Nephron progenitor cell (in vitro differentiated cells): Measurements from ENCODE around the gene PMM2.
"Not testable (repeated sequence)": the region's sequence is repeated elsewhere in the genome, so short reads cannot be mapped to it uniquely, and the experiment has no call there.

Experiments
- DNase-seq: peaks from one replicate; pipeline ENCODE4 v3.0.0; 2021
- H3K27ac Mint-ChIP-seq: 2 replicates; pipeline ENCODE4 v1.8.0; 2021; ENCODE audit warnings: mild to moderate bottlenecking, moderate library complexity, mixed read lengths
- H3K27me3 Mint-ChIP-seq: 2 replicates; pipeline ENCODE4 v1.8.0; 2021; ENCODE audit warnings: mild to moderate bottlenecking, low read depth, mixed read lengths; ENCODE audit not compliant: poor library complexity
- H3K36me3 Mint-ChIP-seq: 2 replicates; pipeline ENCODE4 v1.8.0; 2021; ENCODE audit warnings: low read depth, mixed read lengths
- H3K4me1 Mint-ChIP-seq: 2 replicates; pipeline ENCODE4 v1.8.0; 2021; ENCODE audit warnings: mixed read lengths
- H3K4me3 Mint-ChIP-seq: 2 replicates; pipeline ENCODE4 v1.8.0; 2021; ENCODE audit warnings: mild to moderate bottlenecking, moderate library complexity, mixed read lengths
- H3K9me3 Mint-ChIP-seq: 2 replicates; pipeline ENCODE4 v1.8.0; 2021; ENCODE audit warnings: mild to moderate bottlenecking, moderate library complexity, mixed read lengths
- CTCF ChIP-seq: fragments of 200-600 bp; sonication (generic); IDR thresholded peaks from 2 replicates; pipeline ENCODE4 v1.5.0; 2021; ENCODE audit warnings: antibody characterized with exemption

The PMM2 gene

DNA sequence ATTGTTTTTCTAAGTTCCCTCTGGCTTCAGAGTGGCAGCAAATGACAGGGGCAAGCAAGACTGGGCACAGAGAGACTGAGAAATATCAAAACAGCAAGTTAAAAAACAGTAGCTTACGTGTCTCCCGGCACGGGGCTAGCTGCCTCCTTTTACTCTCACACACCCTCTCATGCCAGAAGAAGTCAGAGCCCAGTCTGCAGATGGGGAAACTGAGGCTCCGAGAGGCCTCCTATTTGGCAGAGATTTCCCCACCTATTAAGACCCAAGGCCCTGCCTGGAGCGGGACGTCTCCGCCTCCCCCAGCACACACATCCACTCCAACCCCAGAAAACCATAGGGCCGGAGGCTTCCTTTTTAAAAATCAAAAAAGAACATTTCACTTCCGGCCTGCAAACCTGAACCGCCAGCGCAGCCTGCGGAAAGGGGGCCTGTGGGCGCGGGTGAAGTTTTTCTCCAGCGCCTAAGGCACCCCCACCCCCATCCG lies 70.3 kb downstream of the PMM2 start:
- no peaks in the 10 kb centered on the region for H3K9me3 Mint-ChIP-seq
- no peak for TF ChIP-seq CTCF
- H3K4me1 Mint-ChIP-seq, result peaks cover 59% of the 10 kb centered on the region
- H3K27me3 Mint-ChIP-seq, result peaks cover 3% of the 10 kb centered on the region
- H3K27ac Mint-ChIP-seq, result peak overlapping the region; percentile 58
- peak overlapping the region; percentile 93 for H3K4me3 Mint-ChIP-seq
- DNase-seq, result no peak
- no peaks in the 10 kb centered on the region for H3K36me3 Mint-ChIP-seq

DNA sequence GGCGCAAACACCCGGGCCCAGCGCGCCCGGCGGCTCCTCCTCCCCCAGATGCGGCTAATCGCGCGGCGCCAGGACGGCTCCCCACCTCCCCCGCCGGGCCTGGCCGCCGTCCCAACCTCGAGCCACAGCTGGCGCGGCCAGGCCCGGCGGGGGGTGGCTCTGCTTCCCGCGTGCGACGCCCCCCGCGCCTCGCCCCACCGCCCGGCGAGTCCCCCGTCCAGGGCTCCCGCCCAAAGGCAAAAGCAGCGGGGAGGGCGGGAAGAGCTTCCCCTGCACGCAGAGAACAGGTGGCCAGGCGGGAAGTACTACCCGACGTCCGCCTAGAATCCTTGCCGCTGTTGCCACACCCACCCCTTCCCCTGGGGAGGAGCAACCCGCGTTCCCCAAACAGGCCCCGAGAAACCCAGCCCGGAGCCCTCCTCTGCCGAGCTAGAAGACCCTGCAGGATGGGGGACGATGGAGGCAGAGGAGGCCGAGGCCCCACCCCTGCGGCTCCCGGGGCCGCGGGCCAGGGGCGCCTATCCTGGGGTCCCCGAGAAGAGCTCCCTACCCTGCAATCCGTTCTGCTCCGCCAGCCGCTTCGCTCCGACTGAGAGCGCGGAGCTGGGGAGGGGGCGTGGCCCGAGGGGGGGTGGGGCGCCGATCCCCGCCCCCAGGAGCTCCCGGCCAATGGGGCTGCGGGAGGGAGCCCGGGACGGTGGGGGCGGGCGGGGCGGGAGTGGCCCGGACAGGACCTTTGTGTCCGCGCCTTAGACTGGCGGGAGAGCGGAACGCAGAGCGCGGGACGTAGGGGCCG lies 71.0 kb downstream of the PMM2 start, which contains the start of gene CARHSP1:
Gene CARHSP1 (minus strand): TSS at position 591 of the 796 bp plus-strand sequence. CDS start 9,678 bp downstream, outside the sequence.
- TF ChIP-seq CTCF, result no peak

DNA sequence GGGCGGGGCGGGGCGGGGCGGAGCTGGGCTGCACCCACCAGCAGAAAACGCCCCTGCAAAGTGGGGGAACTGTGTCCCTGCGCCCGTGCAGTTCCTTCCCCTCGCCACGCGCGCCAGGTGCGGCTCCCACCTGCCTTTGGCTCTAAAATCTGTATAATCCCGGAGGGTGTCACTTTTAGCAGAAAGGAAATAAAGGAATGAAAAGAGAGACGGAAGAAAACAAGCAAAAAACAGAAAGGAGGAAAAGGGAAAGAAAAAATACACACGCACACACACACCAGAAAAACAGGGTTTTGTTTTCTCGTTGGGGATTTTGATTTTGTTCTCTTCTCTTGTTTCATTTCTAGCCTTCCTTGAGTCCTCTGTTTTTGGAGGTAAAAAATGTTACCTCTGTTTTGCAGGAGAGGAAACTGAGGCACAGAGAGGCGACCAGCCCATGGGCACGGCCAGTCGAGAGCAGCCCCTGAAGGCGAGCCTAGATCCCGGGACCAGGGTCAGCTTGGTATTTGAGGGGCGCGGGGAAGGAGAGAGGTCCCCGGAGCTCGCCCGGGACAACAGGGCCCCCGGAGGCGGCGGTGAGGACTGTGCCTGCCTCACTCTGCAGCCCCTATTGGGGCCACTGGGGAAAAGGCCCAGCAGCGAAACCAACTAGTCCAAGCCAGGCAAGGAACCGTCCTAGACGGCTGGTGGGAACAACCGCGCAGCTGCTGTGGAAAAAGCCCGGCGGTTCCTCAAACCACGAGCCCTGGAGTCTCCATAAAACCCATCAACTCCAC lies 71.8 kb downstream of the PMM2 start:
- Mint-ChIP-seq H3K36me3 (no peaks in the 10 kb centered on the region), H3K9me3 (no peaks in the 10 kb centered on the region), H3K4me3 (peak overlapping the region; percentile 89), H3K27me3 (peaks cover 3% of the 10 kb centered on the region), H3K27ac (peak overlapping the region; percentile 25), H3K4me1 (peaks cover 46% of the 10 kb centered on the region)
- DNase-seq, result peak; percentile 43
- no peak for TF ChIP-seq CTCF

More for the DNA sequence above, 71.0 kb downstream of the PMM2 start, which contains the start of gene CARHSP1:
- Mint-ChIP-seq H3K36me3 (no peaks in the 10 kb centered on the region), H3K4me3 (peak within 1 kb of the TSS; percentile 93), H3K4me1 (peaks cover 53% of the 10 kb centered on the region), H3K9me3 (no peaks in the 10 kb centered on the region), H3K27ac (peak within 1 kb of the TSS; percentile 58), H3K27me3 (peaks cover 3% of the 10 kb centered on the region)
- DNase-seq, result peak; percentile 92

GRCh38 chr16:8869988-8870241 lies 72.3 kb downstream of the PMM2 start:
- H3K36me3 Mint-ChIP-seq, H3K9me3 Mint-ChIP-seq, H3K27ac Mint-ChIP-seq, DNase-seq, H3K27me3 Mint-ChIP-seq, H3K4me3 Mint-ChIP-seq: not testable (repeated sequence)
- peaks cover 42% of the 10 kb centered on the region for H3K4me1 Mint-ChIP-seq

DNA sequence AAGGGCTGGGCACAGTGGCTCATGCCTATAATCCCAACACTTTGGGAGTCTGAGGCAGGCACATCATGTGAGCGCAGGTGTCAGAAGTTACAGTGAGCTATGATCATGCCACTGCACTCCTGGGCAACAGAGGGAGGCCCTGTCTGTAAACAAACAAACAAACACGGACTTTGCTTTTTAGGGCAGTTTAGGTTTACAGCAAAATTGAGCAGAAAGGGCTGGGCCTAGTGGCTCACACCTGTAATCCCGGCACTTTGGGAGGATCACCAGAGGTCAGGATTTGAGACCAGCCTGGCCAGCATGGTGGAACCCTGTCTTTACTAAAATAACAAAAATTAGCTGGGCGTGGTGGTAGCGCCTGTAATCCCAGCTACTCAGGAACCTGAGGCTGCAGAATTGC lies 74.4 kb downstream of the PMM2 start:
- H3K9me3 Mint-ChIP-seq, result no peaks in the 10 kb centered on the region
- TF ChIP-seq CTCF, result no peak
- no peak overlapping the region for H3K4me3 Mint-ChIP-seq
- peaks cover 3% of the 10 kb centered on the region for H3K27me3 Mint-ChIP-seq
- no peak overlapping the region for H3K27ac Mint-ChIP-seq
- H3K36me3 Mint-ChIP-seq, result no peaks in the 10 kb centered on the region
- H3K4me1 Mint-ChIP-seq, result peaks cover 23% of the 10 kb centered on the region
- DNase-seq, result no peak
